EH (cell line): Measurements from ENCODE around the gene PUS1.
A peak's percentile ranks its signal among the peaks of the same experiment; 100 is the strongest.

Source experiments
- DNase-seq: peaks from one replicate; pipeline ENCODE4 v3.0.0-alpha.2; 2015; ENCODE audit warnings: low read depth

PUS1 gene

GRCh38 chr12:131991816-131992430, 62.8 kb downstream of the PUS1 start:
- peak; percentile 57 for DNase-seq

- DNase-seq = no peak
Observed at GRCh38 chr12:131994589-131994988, 65.5 kb downstream of the PUS1 start.
